Immature natural killer cell (primary cell): ENCODE results near the gene GFAP. TPM values are rescaled to one million over a fixed set of nuclear protein-coding genes. Genes with fewer than 3 reads are reported as not detected.

Experiments
- DNase-seq, 3 donors: peaks; one replicate each; pipeline ENCODE4 v3.0.0; 2022; ENCODE audit warnings: mixed read lengths in 1 of 3
- H3K27ac Mint-ChIP-seq, 6 donors: one replicate each; pipeline ENCODE4 v1.8.0; 2020; ENCODE audit warnings: mixed read lengths in 6 of 6, mild to moderate bottlenecking in 5 of 6, inconsistent platforms in 4 of 6, moderate library complexity in 3 of 6
- H3K27me3 Mint-ChIP-seq, 3 donors: one replicate each; pipeline ENCODE4 v1.8.0; 2020 to 2021; ENCODE audit warnings: low read depth in 3 of 3, mild to moderate bottlenecking in 3 of 3, mixed read lengths in 3 of 3, moderate library complexity in 3 of 3, inconsistent platforms in 1 of 3
- H3K36me3 Mint-ChIP-seq, 3 donors: one replicate each; pipeline ENCODE4 v1.8.0; 2020; ENCODE audit warnings: mixed read lengths in 3 of 3, inconsistent platforms in 2 of 3, mild to moderate bottlenecking in 2 of 3
- H3K4me1 Mint-ChIP-seq, 2 donors: one replicate each; pipeline ENCODE4 v1.8.0; 2020; ENCODE audit warnings: inconsistent platforms in 2 of 2, mild to moderate bottlenecking in 2 of 2, mixed read lengths in 2 of 2, moderate library complexity in 1 of 2
- H3K4me3 Mint-ChIP-seq, 5 donors: one replicate each; pipeline ENCODE4 v1.8.0; 2020; ENCODE audit warnings: mild to moderate bottlenecking in 5 of 5, mixed read lengths in 5 of 5, inconsistent platforms in 3 of 5, moderate library complexity in 3 of 5
- H3K9me3 Mint-ChIP-seq, 6 donors: one replicate each; pipeline ENCODE4 v1.8.0; 2020; ENCODE audit warnings: mild to moderate bottlenecking in 6 of 6, mixed read lengths in 6 of 6, inconsistent platforms in 4 of 6, moderate library complexity in 3 of 6
- polyA plus RNA-seq, 3 donors: library from polyadenylated mRNA; unstranded; fragments of 300-500 nt; fragmentation: Illumina TruSeq; gene quantifications; one replicate each; pipeline ENCODE4 v1.2.3, GENCODE V29; 2021

The GFAP gene
- polyA plus RNA-seq, 3 donors from 2014 or later, result 1.1 TPM; not detected in 2

- Mint-ChIP-seq H3K4me3 (no peak overlapping the region), H3K27ac (no peak overlapping the region), H3K27me3 (peaks cover 0 to 2% (median 1%) of the 10 kb centered on the region in 3 donors), H3K4me1 (no peaks in the 10 kb centered on the region), H3K36me3 (peaks cover 17 to 53% (median 27%) of the 10 kb centered on the region in 3 donors), H3K9me3 (no peaks in the 10 kb centered on the region)
- peak; percentile 56 to 66 (median 57) for DNase-seq
These were observed 50.1 kb downstream of the GFAP start for GRCh38 chr17:44865231-44865660.

GRCh38 chr17:44864831-44865230 lies 50.5 kb downstream of the GFAP start:
- Mint-ChIP-seq H3K27me3 (peaks cover under 1 to 2% (median 1%) of the 10 kb centered on the region in 3 donors), H3K9me3 (no peaks in the 10 kb centered on the region), H3K4me3 (no peak overlapping the region), H3K27ac (no peak overlapping the region), H3K36me3 (peaks cover 19 to 54% (median 26%) of the 10 kb centered on the region in 3 donors), H3K4me1 (no peaks in the 10 kb centered on the region)
- DNase-seq, result no peak

- peaks cover 19 to 56% (median 24%) of the 10 kb centered on the region in 3 donors for H3K36me3 Mint-ChIP-seq
- no peak overlapping the region for H3K4me3 Mint-ChIP-seq
- no peak overlapping the region for H3K27ac Mint-ChIP-seq
- no peaks in the 10 kb centered on the region for H3K9me3 Mint-ChIP-seq
- DNase-seq, result no peak
- H3K4me1 Mint-ChIP-seq, result no peaks in the 10 kb centered on the region
- peaks cover 0 to 2% (median 2%) of the 10 kb centered on the region in 3 donors for H3K27me3 Mint-ChIP-seq
These were observed 52.0 kb downstream of the GFAP start for GRCh38 chr17:44863061-44863918.

- Mint-ChIP-seq H3K27ac (no peak overlapping the region), H3K4me3 (no peak overlapping the region)
These were observed 52.9 kb downstream of the GFAP start for GRCh38 chr17:44862278-44862914.

GRCh38 chr17:44859701-44860100 lies 55.6 kb downstream of the GFAP start:
- H3K4me1 Mint-ChIP-seq, result no peaks in the 10 kb centered on the region
- peaks cover 27 to 51% (median 27%) of the 10 kb centered on the region in 3 donors for H3K36me3 Mint-ChIP-seq
- no peak for DNase-seq
- peaks cover 0 to 2% (median 0%) of the 10 kb centered on the region in 3 donors for H3K27me3 Mint-ChIP-seq
- H3K9me3 Mint-ChIP-seq, result no peaks in the 10 kb centered on the region
- H3K4me3 Mint-ChIP-seq, result no peak overlapping the region
- no peak overlapping the region for H3K27ac Mint-ChIP-seq

More at GRCh38 chr17:44862278-44862914, 52.9 kb downstream of the GFAP start:
- H3K27me3 Mint-ChIP-seq, result peaks cover 0 to 2% (median 2%) of the 10 kb centered on the region in 3 donors
- peaks cover 18 to 48% (median 19%) of the 10 kb centered on the region in 3 donors for H3K36me3 Mint-ChIP-seq
- H3K4me1 Mint-ChIP-seq, result no peaks in the 10 kb centered on the region
- DNase-seq, result no peak
- no peaks in the 10 kb centered on the region for H3K9me3 Mint-ChIP-seq

GRCh38 chr17:44854192-44854591 lies 61.1 kb downstream of the GFAP start:
- DNase-seq, result no peak
- H3K9me3 Mint-ChIP-seq, result no peaks in the 10 kb centered on the region
- no peak overlapping the region for H3K4me3 Mint-ChIP-seq
- peaks cover 0 to 1% (median 0%) of the 10 kb centered on the region in 3 donors for H3K27me3 Mint-ChIP-seq
- no peak overlapping the region for H3K27ac Mint-ChIP-seq
- H3K4me1 Mint-ChIP-seq, result no peaks in the 10 kb centered on the region
- peaks cover 17 to 52% (median 29%) of the 10 kb centered on the region in 3 donors for H3K36me3 Mint-ChIP-seq

Other genes starting within 250 kb of the GFAP start
- gene CCDC43, start 225.7 kb downstream of the GFAP start, polyA plus RNA-seq, result 10 to 100 TPM in 2 of 3 donors, 1 to 10 TPM in 1; 9.7 to 19.6 (median 11.4) TPM
- gene DBF4B, start 206.8 kb downstream of the GFAP start, polyA plus RNA-seq, result 1 to 10 TPM in 1 of 3 donors, under 1 TPM in 1, not detected in 1; 0.52 to 1.1 TPM
- not detected for gene ADAM11, start 156.5 kb downstream of the GFAP start, polyA plus RNA-seq
- gene GJC1, start 85.2 kb downstream of the GFAP start, polyA plus RNA-seq, result not detected
- gene HIGD1B, start 67.6 kb downstream of the GFAP start, polyA plus RNA-seq, result not detected
- gene EFTUD2, start 16.1 kb downstream of the GFAP start, polyA plus RNA-seq, result 100 to 1,000 TPM in 2 of 3 donors, 10 to 100 TPM in 1; 76.5 to 109 (median 101) TPM
- gene KIF18B, start 32.3 kb upstream of the GFAP start, polyA plus RNA-seq, result under 1 TPM in 1 of 3 donors, not detected in 2; 0.37 TPM
- gene C1QL1, start 52.8 kb upstream of the GFAP start, polyA plus RNA-seq, result under 1 TPM in 1 of 3 donors, not detected in 2; 0.20 TPM
- gene DCAKD, start 136.1 kb upstream of the GFAP start, polyA plus RNA-seq, result 10 to 100 TPM in 1 of 3 donors, 1 to 10 TPM in 2; 8.3 to 22.9 (median 9.3) TPM
- gene NMT1, start 145.8 kb upstream of the GFAP start, polyA plus RNA-seq, result 10 to 100 TPM; 53.8 to 74.1 (median 69.9) TPM
- gene PLCD3, start 217.0 kb upstream of the GFAP start, polyA plus RNA-seq, result under 1 TPM in 1 of 3 donors, not detected in 2; 0.75 TPM
- 10 to 100 TPM in 2 of 3 donors, 1 to 10 TPM in 1; 7.9 to 11.2 (median 10.4) TPM for gene ACBD4, start 220.2 kb upstream of the GFAP start, polyA plus RNA-seq
- 1 to 10 TPM; 1.1 to 7.2 (median 3.0) TPM for gene HEXIM1, start 233.0 kb upstream of the GFAP start, polyA plus RNA-seq
- gene HEXIM2, start 246.4 kb upstream of the GFAP start, polyA plus RNA-seq, result 1 to 10 TPM; 1.9 to 7.4 (median 5.6) TPM